ENCODE measurements around the gene FYN. TPM values are rescaled to one million over a fixed set of nuclear protein-coding genes. Genes with fewer than 3 reads are reported as not detected.
"Not testable (repeated sequence)": the region's sequence is repeated elsewhere in the genome, so short reads cannot be mapped to it uniquely, and the experiment has no call there.

The FYN gene
- polyA plus RNA-seq, 3 donors: 9.5 to 103 (median 56.7) TPM

- no peak overlapping the region for H3K27ac ChIP-seq (ENCODE audit: low read depth, low read length)
These were observed 71.2 kb downstream of the FYN start for GRCh38 chr6:111802015-111802414.

GRCh38 chr6:111800821-111801220 lies 72.4 kb downstream of the FYN start:
- no peak overlapping the region for H3K27ac ChIP-seq (ENCODE audit: low read depth, low read length)
- WGBS, 3 donors: 77 to 87% (median 79%) methylated on average over 4 of the region's 4 CpGs

- 61 to 67% (median 64%) methylated on average over 11 of the region's 11 CpGs for WGBS, 3 donors
- H3K27ac ChIP-seq (ENCODE audit: low read depth, low read length): no peak overlapping the region
These were observed 72.9 kb downstream of the FYN start for GRCh38 chr6:111800259-111800765.

GRCh38 chr6:111799576-111800258 lies 73.5 kb downstream of the FYN start:
- 79 to 87% (median 86%) methylated on average over 11 of the region's 11 CpGs for WGBS, 3 donors
- H3K27ac ChIP-seq (ENCODE audit: low read depth, low read length): no peak overlapping the region

GRCh38 chr6:111798281-111798725 lies 74.9 kb downstream of the FYN start:
- WGBS, 3 donors: 57 to 80% (median 69%) methylated on average over 5 of the region's 5 CpGs
- H3K27ac ChIP-seq (ENCODE audit: low read depth, low read length): no peak overlapping the region

- no peak overlapping the region for H3K27ac ChIP-seq (ENCODE audit: low read depth, low read length)
- WGBS, 3 donors: 93 to 95% (median 94%) methylated on average over 3 of the region's 3 CpGs
These were observed 76.8 kb downstream of the FYN start for GRCh38 chr6:111796310-111796918.

- H3K27ac ChIP-seq (ENCODE audit: low read depth, low read length): no peak overlapping the region
- WGBS, 3 donors: 94 to 98% (median 96%) methylated on average over 2 of the region's 2 CpGs
These were observed 77.7 kb downstream of the FYN start for GRCh38 chr6:111795558-111795957.

- 82 to 92% (median 90%) methylated on average over 5 of the region's 5 CpGs for whole genome bisulfite sequencing, 3 donors
- H3K27ac ChIP-seq (ENCODE audit: low read depth, low read length): no peak overlapping the region
These were observed 78.4 kb downstream of the FYN start for GRCh38 chr6:111794727-111795452.

GRCh38 chr6:111794300-111794699 lies 79.0 kb downstream of the FYN start:
- H3K27ac ChIP-seq (ENCODE audit: low read depth, low read length): no peak overlapping the region
- WGBS, 3 donors: 85 to 92% (median 89%) methylated on average over 4 of the region's 4 CpGs

- WGBS, 3 donors: 46 to 70% (median 48%) methylated on average over 8 of the region's 8 CpGs
- no peak overlapping the region for H3K27ac ChIP-seq (ENCODE audit: low read depth, low read length)
These were observed 79.5 kb downstream of the FYN start for GRCh38 chr6:111793711-111794111.

GRCh38 chr6:111792914-111793700 lies 80.1 kb downstream of the FYN start:
- 74 to 85% (median 80%) methylated on average over 10 of the region's 10 CpGs for WGBS, 3 donors
- H3K27ac ChIP-seq (ENCODE audit: low read depth, low read length): no peak overlapping the region

- 78 to 92% (median 92%) methylated on average over 2 of the region's 2 CpGs for whole genome bisulfite sequencing, 3 donors
- no peak overlapping the region for H3K27ac ChIP-seq (ENCODE audit: low read depth, low read length)
These were observed 81.0 kb downstream of the FYN start for GRCh38 chr6:111792241-111792640.

GRCh38 chr6:111791415-111791814 lies 81.8 kb downstream of the FYN start:
- WGBS, 3 donors: 33 to 52% (median 37%) methylated on average over 2 of the region's 2 CpGs
- no peak overlapping the region for H3K27ac ChIP-seq (ENCODE audit: low read depth, low read length)

GRCh38 chr6:111789598-111789997 lies 83.7 kb downstream of the FYN start:
- 55 to 71% (median 70%) methylated on average over 4 of the region's 4 CpGs for WGBS, 3 donors
- H3K27ac ChIP-seq (ENCODE audit: low read depth, low read length): no peak overlapping the region

GRCh38 chr6:111788379-111789276 lies 84.6 kb downstream of the FYN start:
- 76 to 94% (median 92%) methylated on average over 1 of the region's 1 CpG for WGBS, 3 donors
- H3K27ac ChIP-seq (ENCODE audit: low read depth, low read length): no peak overlapping the region

- 99 to 100% (median 100%) methylated on average over 2 of the region's 2 CpGs for WGBS, 3 donors
- not testable (repeated sequence) for H3K27ac ChIP-seq (ENCODE audit: low read depth, low read length)
These were observed 87.1 kb downstream of the FYN start for GRCh38 chr6:111786151-111786550.

- no peak overlapping the region for H3K27ac ChIP-seq (ENCODE audit: low read depth, low read length)
- WGBS, 3 donors: 15 to 25% (median 23%) methylated on average over 2 of the region's 2 CpGs
These were observed 88.8 kb downstream of the FYN start for GRCh38 chr6:111784433-111784832.

Data from adipose tissue (tissue), 3 donors.